Stimulated activated CD4-positive, alpha-beta T cell treated with anti-CD3 and anti-CD28 coated beads, Interleukin-2, amount 100 ng/mL, for 48 hours (primary cell): ENCODE data around the gene DDX25.
A peak's percentile ranks its signal among the peaks of the same experiment; 100 is the strongest.

Experiments used
- DNase-seq, 2 donors: peaks; one replicate each; pipeline ENCODE4 v3.0.0-alpha.2; 2020

Gene DDX25

GRCh38 chr11:125938418-125938817, 34.1 kb downstream of the DDX25 start:
- DNase-seq, result no peak

- DNase-seq, result no peak
These were observed 34.8 kb downstream of the DDX25 start for GRCh38 chr11:125939081-125939521.

GRCh38 chr11:125940145-125940544, 35.8 kb downstream of the DDX25 start:
- DNase-seq, result no peak

- no peak for DNase-seq
These were observed 36.9 kb downstream of the DDX25 start for GRCh38 chr11:125941267-125941618.

GRCh38 chr11:125941619-125942611, 37.6 kb downstream of the DDX25 start:
- peak; percentile 40 to 51 for DNase-seq

GRCh38 chr11:125942771-125943428, 38.6 kb downstream of the DDX25 start:
- DNase-seq, result no peak

GRCh38 chr11:125943661-125944349, 39.5 kb downstream of the DDX25 start:
- DNase-seq, result no peak

- no peak for DNase-seq
These were observed 40.2 kb downstream of the DDX25 start for GRCh38 chr11:125944350-125945010.

GRCh38 chr11:125945011-125945796, 40.9 kb downstream of the DDX25 start:
- DNase-seq, result no peak

- DNase-seq, result no peak
These were observed 41.7 kb downstream of the DDX25 start, which contains the start of gene VSIG10L2 for GRCh38 chr11:125945797-125946520. VSIG10L2 (plus strand) TSS chr11:125946044; CDS start chr11:125946056, 12 bp downstream.

GRCh38 chr11:125946712-125947418, 42.6 kb downstream of the DDX25 start:
- no peak for DNase-seq

- no peak for DNase-seq
These were observed 43.3 kb downstream of the DDX25 start for GRCh38 chr11:125947419-125948277.

- DNase-seq, result no peak
These were observed 44.2 kb downstream of the DDX25 start for GRCh38 chr11:125948278-125949051.

- DNase-seq, result no peak
These were observed 45.2 kb downstream of the DDX25 start for GRCh38 chr11:125949271-125950177.

- DNase-seq, result no peak
These were observed 45.8 kb downstream of the DDX25 start for GRCh38 chr11:125950178-125950490.

- no peak for DNase-seq
These were observed 46.7 kb downstream of the DDX25 start for GRCh38 chr11:125950696-125951651.
